ENCODE data around the gene INIP.

Gene INIP

GRCh38 chr9:112719241-112719691 lies 1.3 kb upstream of the INIP start:
- no peak for DNase-seq (ENCODE audit: low read depth, low spot score)
- TF ChIP-seq, protein P1, sequence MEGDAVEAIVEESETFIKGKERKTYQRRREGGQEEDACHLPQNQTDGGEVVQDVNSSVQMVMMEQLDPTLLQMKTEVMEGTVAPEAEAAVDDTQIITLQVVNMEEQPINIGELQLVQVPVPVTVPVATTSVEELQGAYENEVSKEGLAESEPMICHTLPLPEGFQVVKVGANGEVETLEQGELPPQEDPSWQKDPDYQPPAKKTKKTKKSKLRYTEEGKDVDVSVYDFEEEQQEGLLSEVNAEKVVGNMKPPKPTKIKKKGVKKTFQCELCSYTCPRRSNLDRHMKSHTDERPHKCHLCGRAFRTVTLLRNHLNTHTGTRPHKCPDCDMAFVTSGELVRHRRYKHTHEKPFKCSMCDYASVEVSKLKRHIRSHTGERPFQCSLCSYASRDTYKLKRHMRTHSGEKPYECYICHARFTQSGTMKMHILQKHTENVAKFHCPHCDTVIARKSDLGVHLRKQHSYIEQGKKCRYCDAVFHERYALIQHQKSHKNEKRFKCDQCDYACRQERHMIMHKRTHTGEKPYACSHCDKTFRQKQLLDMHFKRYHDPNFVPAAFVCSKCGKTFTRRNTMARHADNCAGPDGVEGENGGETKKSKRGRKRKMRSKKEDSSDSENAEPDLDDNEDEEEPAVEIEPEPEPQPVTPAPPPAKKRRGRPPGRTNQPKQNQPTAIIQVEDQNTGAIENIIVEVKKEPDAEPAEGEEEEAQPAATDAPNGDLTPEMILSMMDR (IDR thresholded peaks at IDR 0.05; ENCODE audit: insufficient read depth, low read length, missing control alignments) = no peak
- ChIA-PET POLR2A (no interaction called here), CTCF (interaction anchor here (0.6 to 4.0 kb wide), 5 partner anchors 74 to 621 kb away, joined by 3 to 16 read pairs (median 9); no protein-coding TSS in a partner anchor)
- no peak overlapping the region for H3K4me3 ChIP-seq (ENCODE audit: low read depth, low read length)

- no peak for DNase-seq (ENCODE audit: low read depth, low spot score)
- CTCF ChIA-PET = interaction anchor here (0.5 to 3.8 kb wide), 17 partner anchors 8 to 626 kb away, joined by 3 to 31 read pairs (median 5); partner anchors contain the start of gene HSDL2
- H3K4me3 ChIP-seq (ENCODE audit: low read depth, low read length) = no peak overlapping the region
- TF ChIP-seq, protein P1 (IDR thresholded peaks at IDR 0.05; ENCODE audit: insufficient read depth, low read length, missing control alignments) = no peak
- POLR2A ChIA-PET = no interaction called here
Observed at GRCh38 chr9:112712678-112713077, 5.2 kb downstream of the INIP start.

GRCh38 chr9:112711050-112711689 lies 6.7 kb downstream of the INIP start:
- TF ChIP-seq, protein P1 (IDR thresholded peaks at IDR 0.05; ENCODE audit: insufficient read depth, low read length, missing control alignments) = peak; percentile 57
- ChIA-PET POLR2A (no interaction called here), CTCF (interaction anchor here (0.7 to 3.8 kb wide), 29 partner anchors 8 to 630 kb away, joined by 3 to 31 read pairs (median 4); no protein-coding TSS in a partner anchor)
- no peak overlapping the region for H3K4me3 ChIP-seq (ENCODE audit: low read depth, low read length)
- DNase-seq (ENCODE audit: low read depth, low spot score) = no peak

DNA sequence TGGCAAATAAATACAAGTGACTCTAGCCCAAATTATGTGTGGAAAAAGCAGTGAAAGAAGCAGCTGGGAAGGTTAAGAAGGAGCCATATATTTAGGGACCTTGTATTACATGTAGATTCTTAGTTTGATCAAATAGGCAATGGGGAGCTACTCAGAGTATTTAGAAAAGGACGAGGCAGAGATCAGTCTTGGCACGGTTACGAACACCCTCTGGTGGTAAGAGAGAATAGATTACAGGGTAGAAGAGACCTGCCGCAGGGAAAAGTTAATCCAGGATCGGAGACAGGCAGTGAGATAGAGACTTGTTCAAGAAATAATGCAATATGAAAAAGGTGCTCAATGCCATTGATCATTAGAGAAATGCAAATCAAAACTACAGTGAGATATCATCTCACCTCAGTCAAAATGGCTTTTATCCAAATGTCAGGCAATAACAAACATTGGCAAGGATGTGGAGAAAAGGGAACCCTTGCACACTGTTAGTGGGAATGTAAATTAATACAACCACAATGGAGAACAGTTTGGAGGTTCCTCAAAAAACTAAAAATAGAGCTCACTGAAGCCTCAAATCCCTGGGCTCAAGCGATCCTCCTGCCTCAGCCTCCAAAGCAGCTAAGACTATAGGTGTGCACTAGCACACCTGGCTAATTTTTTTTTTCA lies 12.0 kb downstream of the INIP start:
- DNase-seq (ENCODE audit: low read depth, low spot score) = no peak
- ChIA-PET POLR2A (no interaction called here), CTCF (interaction anchor here (0.6 to 5.2 kb wide), 22 partner anchors 9 to 946 kb away, joined by 3 to 52 read pairs (median 4); partner anchors contain the start of gene HSDL2)
- H3K4me3 ChIP-seq (ENCODE audit: low read depth, low read length) = no peak overlapping the region
- TF ChIP-seq, protein P1 (IDR thresholded peaks at IDR 0.05; ENCODE audit: insufficient read depth, low read length, missing control alignments) = peak; percentile 44

- DNase-seq (ENCODE audit: low read depth, low spot score) = no peak
- ChIA-PET POLR2A (no interaction called here), CTCF (interaction anchor here (0.9 to 1.5 kb wide), 4 partner anchors 8 to 590 kb away, joined by 3 to 6 read pairs (median 3); partner anchors contain the start of gene INIP)
- TF ChIP-seq, protein P1 (IDR thresholded peaks at IDR 0.05; ENCODE audit: insufficient read depth, low read length, missing control alignments) = no peak
- H3K4me3 ChIP-seq (ENCODE audit: low read depth, low read length) = no peak overlapping the region
Observed at GRCh38 chr9:112703304-112703703, 14.6 kb downstream of the INIP start.

GRCh38 chr9:112700085-112700484 lies 17.8 kb downstream of the INIP start:
- DNase-seq (ENCODE audit: low read depth, low spot score) = no peak
- H3K4me3 ChIP-seq (ENCODE audit: low read depth, low read length) = no peak overlapping the region
- ChIA-PET CTCF (interaction anchor here (1.1 kb wide), 1 partner anchor 11 kb away, joined by 5 read pairs; no protein-coding TSS in a partner anchor), POLR2A (no interaction called here)
- TF ChIP-seq, protein P1 (IDR thresholded peaks at IDR 0.05; ENCODE audit: insufficient read depth, low read length, missing control alignments) = no peak

Data from AG04449 (cell line).